Keratinocyte (primary cell): ENCODE measurements around the gene KCNE1. TPM values are rescaled to one million over a fixed set of nuclear protein-coding genes. Genes with fewer than 3 reads are reported as not detected.

Experiments
- DNase-seq: peaks from one replicate; pipeline ENCODE4 v3.0.0-alpha.2; 2011; ENCODE audit warnings: low read depth, missing footprints, low spot score
- FAIRE-seq: peaks from 2 replicates; lab custom pipeline; 2011; peaks lifted over from hg19 to GRCh38; lab: Jason Lieb, UNC
- H2AFZ ChIP-seq: 2 replicates; pipeline ENCODE4 v1.6.0; 2012; ENCODE audit warnings: low read length, control low read depth, inconsistent platforms; ENCODE audit not compliant: control insufficient read depth
- H3K27ac ChIP-seq: 2 replicates; pipeline ENCODE4 v1.5.1; 2011; ENCODE audit warnings: low read length; ENCODE audit not compliant: control insufficient read depth, insufficient read depth
- H3K27me3 ChIP-seq: 3 replicates; pipeline ENCODE4 v1.6.0; 2011; ENCODE audit warnings: low read length; ENCODE audit not compliant: control insufficient read depth, insufficient read depth; ENCODE audit errors: extremely low read depth
- H3K36me3 ChIP-seq, 2 experiments: 2 replicates in 1 of 2; 3 replicates in 1 of 2; pipeline ENCODE4 v1.5.1; 2011; ENCODE audit warnings: low read length in 2 of 2, mild to moderate bottlenecking in 1 of 2; ENCODE audit not compliant: control insufficient read depth in 2 of 2, insufficient read depth in 2 of 2; ENCODE audit errors: extremely low read depth in 1 of 2
- H3K4me1 ChIP-seq: 3 replicates; pipeline ENCODE4 v1.5.1; 2011; ENCODE audit warnings: low read length; ENCODE audit not compliant: control insufficient read depth, insufficient read depth; ENCODE audit errors: extremely low read depth
- H3K4me2 ChIP-seq: 3 replicates; pipeline ENCODE4 v1.6.0; 2011; ENCODE audit warnings: low read depth, low read length; ENCODE audit not compliant: control insufficient read depth, insufficient read depth; ENCODE audit errors: extremely low read depth
- H3K4me3 ChIP-seq, 3 experiments: fragments of 200-600 bp in 1 of 3; sonication (generic) in 1 of 3; 2 replicates in 2 of 3; 3 replicates in 1 of 3; pipeline ENCODE4 v1.5.1; 2011 to 2016; ENCODE audit warnings: low read length in 3 of 3, mild to moderate bottlenecking in 3 of 3, control low read depth in 2 of 3, inconsistent platforms in 1 of 3, low read depth in 1 of 3, mixed read lengths in 1 of 3, mixed run types in 1 of 3, moderate library complexity in 1 of 3; ENCODE audit not compliant: control insufficient read depth in 2 of 3, insufficient read depth in 2 of 3; ENCODE audit errors: extremely low read depth in 1 of 3
- H3K79me2 ChIP-seq: 2 replicates; pipeline ENCODE4 v1.6.0; 2012; ENCODE audit warnings: low read length; ENCODE audit not compliant: control insufficient read depth, insufficient read depth
- H3K9ac ChIP-seq: 3 replicates; pipeline ENCODE4 v1.6.0; 2011; ENCODE audit warnings: low read length; ENCODE audit not compliant: control insufficient read depth, insufficient read depth; ENCODE audit errors: extremely low read depth
- H3K9me1 ChIP-seq: 3 replicates; pipeline ENCODE4 v1.6.0; 2011; ENCODE audit warnings: low read length; ENCODE audit not compliant: control insufficient read depth, insufficient read depth; ENCODE audit errors: extremely low read depth
- H3K9me3 ChIP-seq: 2 replicates; pipeline ENCODE4 v1.5.1; 2012; ENCODE audit warnings: low read depth, low read length; ENCODE audit not compliant: control insufficient read depth
- H4K20me1 ChIP-seq: 3 replicates; pipeline ENCODE4 v1.6.0; 2011; ENCODE audit warnings: low read length; ENCODE audit not compliant: control insufficient read depth, insufficient read depth; ENCODE audit errors: extremely low read depth
- EZH2 ChIP-seq: IDR thresholded peaks from one replicate; pipeline ENCODE4 v1.6.1; 2012; ENCODE audit warnings: inconsistent platforms, mild to moderate bottlenecking, low read length, moderate library complexity
- dilution Hi-C: fragments of 300-500 bp; cut with MboI; formaldehyde crosslinking; loops from one replicate; pipeline ENCODE4 v1.7.0; 2020; ENCODE audit warnings: low sequenced_read_pairs; ENCODE audit not compliant: extremely low pct_ligation_motif_present
- polyA plus RNA-seq, 5 experiments: library from polyadenylated mRNA; depleted of rRNA in 3 of 5; stranded (reverse) in 3 of 5; stranded (forward) in 1 of 5; unstranded in 1 of 5; fragments of >200 nt; gene quantifications; 1 replicate in 1 of 5; 2 replicates in 3 of 5; 3 replicates in 1 of 5; pipeline versions ENCODE4 v1.2.1 to v1.2.3, GENCODE V29; 2011 to 2012; ENCODE audit warnings: missing spikeins in 2 of 5, low read depth in 1 of 5, low replicate concordance in 1 of 5
- TF ChIP-seq, protein P1 (sequence below), 3 experiments: IDR thresholded peaks in 1 of 3; conservative IDR thresholded peaks in 1 of 3; optimal IDR thresholded peaks in 1 of 3; 2 replicates in 2 of 3; 3 replicates in 1 of 3; pipeline versions ENCODE3 to v1.5.1; 2011; ENCODE audit warnings: low read length in 3 of 3, mild to moderate bottlenecking in 3 of 3, moderate library complexity in 2 of 3, control low read depth in 1 of 3, inconsistent platforms in 1 of 3; ENCODE audit not compliant: insufficient read depth in 2 of 3; ENCODE audit errors: extremely low read depth in 1 of 3

The KCNE1 gene
- polyA plus RNA-seq, 1 donor (not counting 4 experiments of a cell fraction or from before 2014, with no cell fraction given), result 0.08 TPM

DNA sequence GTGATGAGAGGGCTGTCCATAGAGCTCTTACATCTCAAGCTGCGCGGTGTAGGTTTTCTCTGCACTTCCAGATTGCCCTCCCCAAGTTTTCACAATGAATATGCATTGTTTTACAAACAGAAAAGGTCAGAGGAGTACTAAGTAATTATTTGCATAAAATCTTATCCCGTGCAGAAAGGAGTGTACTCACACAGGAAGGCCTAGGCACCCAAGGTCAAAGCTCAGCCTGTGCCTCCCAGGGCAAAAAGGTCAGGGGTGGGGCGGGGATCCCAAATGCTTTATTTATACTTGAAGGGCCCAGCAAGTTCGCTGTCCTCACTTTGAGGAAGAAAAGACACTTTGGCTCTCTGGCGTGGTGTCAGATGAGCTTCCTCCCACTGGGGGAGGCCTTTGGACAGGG lies 10.3 kb upstream of the KCNE1 start:
- no peak overlapping the region for H3K9ac ChIP-seq
- H3K27ac ChIP-seq, result no peak overlapping the region
- no peak overlapping the region for H3K4me3 ChIP-seq
- peaks cover 14% of the 10 kb centered on the region for H3K4me1 ChIP-seq
- peaks cover 4% of the 10 kb centered on the region for H3K79me2 ChIP-seq
- no peaks in the 10 kb centered on the region for H3K9me1 ChIP-seq
- FAIRE-seq (no peak), DNase-seq (no peak)
- H3K36me3 ChIP-seq, result peaks cover 7 to 15% of the 10 kb centered on the region in 2 experiments
- H3K9me3 ChIP-seq, result no peaks in the 10 kb centered on the region
- H4K20me1 ChIP-seq, result no peaks in the 10 kb centered on the region
- no peak overlapping the region for H2AFZ ChIP-seq
- H3K4me2 ChIP-seq, result no peak overlapping the region
- H3K27me3 ChIP-seq, result no peaks in the 10 kb centered on the region
- TF ChIP-seq, protein P1, sequence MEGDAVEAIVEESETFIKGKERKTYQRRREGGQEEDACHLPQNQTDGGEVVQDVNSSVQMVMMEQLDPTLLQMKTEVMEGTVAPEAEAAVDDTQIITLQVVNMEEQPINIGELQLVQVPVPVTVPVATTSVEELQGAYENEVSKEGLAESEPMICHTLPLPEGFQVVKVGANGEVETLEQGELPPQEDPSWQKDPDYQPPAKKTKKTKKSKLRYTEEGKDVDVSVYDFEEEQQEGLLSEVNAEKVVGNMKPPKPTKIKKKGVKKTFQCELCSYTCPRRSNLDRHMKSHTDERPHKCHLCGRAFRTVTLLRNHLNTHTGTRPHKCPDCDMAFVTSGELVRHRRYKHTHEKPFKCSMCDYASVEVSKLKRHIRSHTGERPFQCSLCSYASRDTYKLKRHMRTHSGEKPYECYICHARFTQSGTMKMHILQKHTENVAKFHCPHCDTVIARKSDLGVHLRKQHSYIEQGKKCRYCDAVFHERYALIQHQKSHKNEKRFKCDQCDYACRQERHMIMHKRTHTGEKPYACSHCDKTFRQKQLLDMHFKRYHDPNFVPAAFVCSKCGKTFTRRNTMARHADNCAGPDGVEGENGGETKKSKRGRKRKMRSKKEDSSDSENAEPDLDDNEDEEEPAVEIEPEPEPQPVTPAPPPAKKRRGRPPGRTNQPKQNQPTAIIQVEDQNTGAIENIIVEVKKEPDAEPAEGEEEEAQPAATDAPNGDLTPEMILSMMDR (optimal IDR thresholded peaks at IDR 0.05 in 1 of 3, IDR thresholded peaks at IDR 0.05 in 1 of 3, conservative IDR thresholded peaks at IDR 0.05 in 1 of 3; ENCODE audit: extremely low read depth in 1 of 3, insufficient read depth in 2 of 3, low read length in 3 of 3), result no peak
- no peak for TF ChIP-seq EZH2
- dilution Hi-C loops, result no loop called here

DNA sequence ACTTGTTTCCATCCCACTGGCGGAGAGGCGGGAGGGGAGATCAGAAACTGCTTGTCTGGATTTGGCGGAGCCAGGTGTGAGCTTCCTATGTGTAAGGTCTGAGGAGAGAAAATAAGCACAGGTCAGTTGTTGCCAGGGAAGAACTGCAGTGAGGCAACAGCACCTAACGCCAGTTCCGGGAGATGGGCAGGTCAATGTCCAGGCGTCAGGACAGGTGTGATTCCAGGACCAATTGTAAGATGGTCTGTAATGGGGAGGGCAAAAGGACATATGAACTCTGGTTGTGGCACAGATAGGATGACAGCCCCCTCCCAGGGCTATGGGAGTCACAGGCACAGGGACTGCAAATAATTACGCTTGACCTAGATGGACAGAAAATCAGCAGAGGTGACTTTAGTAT lies 9.6 kb upstream of the KCNE1 start:
- Histone ChIP-seq H3K9ac (no peak overlapping the region), H3K79me2 (peaks cover 4% of the 10 kb centered on the region), H2AFZ (no peak overlapping the region), H3K4me2 (no peak overlapping the region), H3K27me3 (no peaks in the 10 kb centered on the region), H3K4me1 (peaks cover 11% of the 10 kb centered on the region), H4K20me1 (no peaks in the 10 kb centered on the region), H3K36me3 (peaks cover 7 to 15% of the 10 kb centered on the region in 2 experiments), H3K9me1 (no peaks in the 10 kb centered on the region), H3K27ac (no peak overlapping the region), H3K4me3 (no peak overlapping the region), H3K9me3 (no peaks in the 10 kb centered on the region)
- no peak for FAIRE-seq
- dilution Hi-C loops, result no loop called here
- no peak for DNase-seq
- no peak for TF ChIP-seq EZH2
- TF ChIP-seq, protein P1 (optimal IDR thresholded peaks at IDR 0.05 in 1 of 3, IDR thresholded peaks at IDR 0.05 in 1 of 3, conservative IDR thresholded peaks at IDR 0.05 in 1 of 3; ENCODE audit: extremely low read depth in 1 of 3, insufficient read depth in 2 of 3, low read length in 3 of 3), result no peak
